T follicular helper cell (primary cell): ENCODE results near the gene TUBE1.

Source experiments
- DNase-seq: peaks from one replicate; pipeline ENCODE4 v3.0.0-alpha.2; 2020; ENCODE audit warnings: low read depth

Gene TUBE1

DNA sequence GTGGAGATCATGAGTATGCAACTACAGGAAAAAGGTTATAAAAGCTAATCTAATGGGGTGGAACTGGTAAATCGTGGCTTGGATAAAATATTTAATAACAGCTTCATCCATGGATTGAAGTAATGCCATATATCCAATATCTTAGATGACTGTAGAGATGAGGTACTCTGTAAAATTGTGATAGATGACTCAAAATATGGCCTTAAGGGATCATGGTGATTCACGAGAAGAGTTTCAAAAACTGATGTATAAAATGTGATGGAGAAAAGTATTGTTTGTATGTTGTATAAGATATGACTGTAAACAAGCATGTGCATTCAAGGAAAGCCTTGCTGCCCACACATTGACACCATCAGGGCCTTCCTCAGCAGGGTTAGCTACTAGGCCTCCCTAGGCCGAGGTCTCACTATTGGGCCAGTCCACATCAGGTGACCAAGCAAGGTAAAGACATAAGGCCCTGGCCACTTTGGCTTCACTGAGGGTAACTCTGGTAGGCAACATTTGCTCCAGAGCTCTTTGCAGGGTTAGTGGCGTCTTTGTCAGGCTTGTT lies 51.1 kb downstream of the TUBE1 start:
- DNase-seq, result no peak

DNA sequence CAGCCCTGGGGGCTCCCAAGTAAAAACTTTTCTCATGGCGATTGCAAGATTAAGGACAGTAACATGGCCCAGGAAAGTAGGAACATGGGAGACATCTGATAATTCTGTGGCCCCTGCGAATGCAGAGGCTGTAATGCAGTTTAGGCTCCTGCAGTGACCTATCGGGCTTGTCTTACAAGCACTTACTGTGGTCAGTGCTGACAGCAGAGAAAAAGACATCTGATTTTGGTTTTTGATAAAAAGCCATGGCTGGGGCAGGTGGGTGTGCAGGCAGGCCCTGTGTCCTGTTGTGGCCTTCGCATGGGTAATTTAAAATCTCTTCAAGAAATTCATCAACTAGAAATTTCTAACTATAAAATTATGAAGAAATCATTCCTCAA lies 52.7 kb downstream of the TUBE1 start:
- no peak for DNase-seq

DNA sequence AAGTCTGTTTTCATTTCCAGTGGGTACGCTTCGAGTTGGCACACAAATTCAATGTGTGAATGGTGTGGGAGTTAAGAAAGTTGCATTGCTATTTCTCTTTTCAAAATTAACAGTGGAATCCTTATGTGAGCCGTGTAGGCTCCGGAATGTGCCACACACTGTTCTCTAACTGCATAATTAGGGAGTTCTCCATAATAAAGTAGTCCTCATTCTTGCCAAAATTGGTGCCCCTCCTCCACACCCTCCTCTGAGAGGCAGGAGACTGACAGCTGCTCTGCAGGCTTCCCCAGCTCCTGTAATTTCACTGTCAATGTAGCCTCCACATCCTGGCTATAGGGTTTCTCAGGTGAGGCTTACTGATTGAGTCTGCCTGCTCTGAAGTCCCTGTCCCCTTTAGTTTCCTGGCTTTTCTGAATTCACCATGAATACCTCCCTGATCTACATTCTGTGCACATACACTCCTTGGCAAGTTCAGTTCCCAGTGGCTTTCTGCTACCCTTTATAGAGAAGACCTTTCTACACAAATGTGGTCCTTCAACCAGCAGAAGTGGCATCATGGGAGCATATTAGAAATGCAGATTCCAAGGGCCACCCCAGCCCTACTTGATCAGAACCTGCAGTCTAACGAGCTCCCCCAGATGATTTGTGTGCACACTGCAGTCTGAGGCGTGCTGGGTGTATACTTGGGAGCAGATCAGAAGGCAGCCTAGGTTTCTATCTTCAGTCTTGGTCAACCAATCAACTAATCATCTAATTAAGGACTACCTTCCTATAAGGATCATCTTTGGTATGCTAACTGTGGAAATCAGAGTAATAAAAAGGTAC lies 53.3 kb downstream of the TUBE1 start:
- DNase-seq, result no peak

DNA sequence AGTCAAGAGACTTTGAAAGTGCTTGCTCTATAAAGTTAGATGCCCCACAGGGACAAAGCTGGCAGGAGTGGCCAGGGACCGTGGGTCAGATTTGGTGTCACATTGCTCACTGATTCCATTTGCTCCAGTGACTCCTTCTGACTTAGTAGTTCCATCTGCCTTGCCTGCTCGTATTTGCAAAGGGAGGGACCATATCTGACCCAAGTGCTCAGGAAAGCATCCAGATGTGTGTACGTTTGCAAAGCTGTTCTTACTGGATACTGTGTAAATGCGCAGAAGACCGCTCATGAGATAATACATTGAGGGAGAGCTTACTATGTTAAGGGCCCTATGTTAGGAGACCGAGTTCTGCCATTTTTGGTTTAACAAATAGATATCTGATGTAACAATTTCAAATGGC lies 54.6 kb downstream of the TUBE1 start:
- DNase-seq, result no peak

DNA sequence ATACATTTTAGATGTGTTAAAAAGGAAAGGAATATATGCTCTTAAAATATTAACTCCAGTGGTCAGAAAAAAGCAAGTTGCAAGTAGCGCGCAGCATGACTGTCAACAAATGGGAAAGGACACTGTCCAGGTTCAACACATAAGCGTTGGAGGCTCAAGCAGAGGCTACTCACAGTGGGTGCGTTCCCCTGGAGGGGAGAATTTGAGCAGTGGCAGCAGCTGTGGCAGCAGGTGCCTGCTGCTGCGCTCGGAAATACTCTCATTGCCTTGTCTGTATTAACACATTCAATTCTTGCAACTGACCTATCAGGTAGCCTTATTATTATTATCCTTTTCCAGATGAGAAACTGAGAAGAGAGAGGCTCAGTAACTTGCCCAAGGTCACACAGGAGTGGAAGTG lies 55.3 kb downstream of the TUBE1 start:
- DNase-seq, result no peak

DNA sequence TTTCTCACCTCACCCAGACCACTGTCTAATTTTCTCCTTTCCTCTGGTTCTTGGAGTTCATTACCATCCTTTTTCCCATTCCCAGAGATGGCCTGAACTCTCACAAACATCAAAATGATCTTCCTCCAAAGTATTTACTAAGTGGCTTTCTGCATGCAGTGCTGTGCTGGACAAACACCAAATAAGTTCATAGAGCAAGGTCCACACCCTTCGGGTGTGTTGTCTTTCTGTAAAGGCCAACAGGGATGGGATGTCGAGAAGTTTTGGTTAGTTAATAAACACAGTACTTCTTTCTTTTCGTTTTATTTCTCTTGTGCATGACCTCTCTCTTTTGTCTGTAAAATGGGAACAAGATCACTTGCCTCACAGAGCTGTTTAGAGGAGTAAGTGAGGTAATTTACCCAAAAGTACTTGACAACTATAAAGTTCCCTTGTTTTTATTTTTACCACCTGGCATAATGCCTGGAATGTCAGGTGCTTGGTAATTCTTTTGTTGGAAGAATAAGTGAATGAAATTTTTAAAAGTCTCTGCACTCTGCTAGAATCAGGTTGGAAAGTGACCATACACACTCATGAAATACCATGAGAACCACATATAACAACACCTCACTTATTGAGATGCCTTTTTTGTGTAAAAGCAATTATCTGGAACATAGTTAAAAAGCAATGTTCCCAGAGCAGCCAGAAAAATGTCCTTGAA lies 56.2 kb downstream of the TUBE1 start:
- no peak for DNase-seq

DNA sequence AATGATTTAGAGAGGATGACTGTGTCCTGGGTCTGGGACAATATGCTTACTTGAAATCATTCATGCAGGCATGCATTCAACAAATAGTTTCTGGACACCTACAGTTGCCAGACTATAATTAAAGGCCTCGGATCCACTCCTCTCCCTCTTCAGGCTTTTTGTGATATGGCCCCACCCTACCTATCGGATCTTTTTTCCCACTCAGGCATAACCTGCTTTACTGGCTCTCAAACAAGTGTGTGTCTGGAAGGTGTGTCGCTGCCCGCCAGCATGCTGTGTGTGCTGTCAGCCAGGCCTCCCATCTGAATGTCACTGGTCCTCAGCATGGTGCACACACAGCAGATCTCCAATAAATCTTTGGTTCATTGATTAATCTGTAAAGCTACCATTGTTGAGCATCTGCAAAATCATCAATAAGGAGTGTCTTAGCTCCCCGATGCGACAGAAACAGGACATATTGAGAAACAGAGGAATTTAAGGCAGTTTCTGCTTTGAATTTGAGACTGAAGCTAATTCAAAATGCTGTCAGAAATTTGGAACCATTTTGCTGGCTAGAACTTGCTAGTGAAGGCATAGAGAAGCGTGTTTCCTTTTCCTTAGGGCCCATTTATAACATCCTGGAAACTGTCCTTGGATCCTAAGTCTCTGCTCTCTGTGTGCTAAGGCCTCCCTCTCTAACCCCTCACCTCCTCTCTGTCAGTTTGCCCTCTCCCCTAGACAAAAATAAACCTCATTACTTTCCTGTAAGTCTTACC lies 56.9 kb downstream of the TUBE1 start:
- no peak for DNase-seq

DNA sequence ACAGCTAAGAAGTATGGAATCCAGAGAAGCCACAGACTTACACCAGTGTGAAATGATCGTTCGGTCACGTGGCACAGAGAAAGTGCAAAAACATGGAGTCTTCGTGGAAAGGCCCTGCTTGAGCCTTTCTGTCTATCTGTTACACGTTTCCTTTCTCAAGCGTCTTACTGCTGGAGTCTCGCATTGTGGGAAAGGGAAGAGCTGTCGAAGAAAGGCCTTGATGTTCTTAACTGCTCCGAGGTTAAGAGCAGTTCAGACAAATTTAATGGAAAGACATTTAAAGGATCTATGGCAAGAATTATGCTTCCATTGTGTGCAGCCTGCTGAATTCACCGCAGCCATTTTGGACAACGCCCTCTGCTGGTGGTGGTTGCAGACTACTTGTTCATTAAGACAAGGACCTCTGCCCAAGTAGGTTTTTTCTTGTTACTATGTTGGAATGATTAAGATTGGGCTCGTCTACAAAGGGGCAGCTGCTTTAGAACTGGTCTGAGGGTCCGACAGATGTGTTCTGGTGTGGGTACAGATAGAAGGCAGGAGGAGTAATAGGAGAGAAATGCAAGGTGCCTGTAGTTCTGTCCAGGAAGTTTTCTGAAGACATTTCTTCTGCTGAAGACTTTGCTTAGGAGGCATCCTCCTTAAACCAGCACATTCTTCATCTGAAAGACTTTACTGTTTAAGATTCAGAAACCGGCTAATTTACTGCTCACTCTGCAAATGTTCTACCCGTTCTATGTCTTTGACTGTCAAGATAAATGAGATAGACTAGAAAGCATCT lies 58.0 kb downstream of the TUBE1 start:
- peak; percentile 40 for DNase-seq

DNA sequence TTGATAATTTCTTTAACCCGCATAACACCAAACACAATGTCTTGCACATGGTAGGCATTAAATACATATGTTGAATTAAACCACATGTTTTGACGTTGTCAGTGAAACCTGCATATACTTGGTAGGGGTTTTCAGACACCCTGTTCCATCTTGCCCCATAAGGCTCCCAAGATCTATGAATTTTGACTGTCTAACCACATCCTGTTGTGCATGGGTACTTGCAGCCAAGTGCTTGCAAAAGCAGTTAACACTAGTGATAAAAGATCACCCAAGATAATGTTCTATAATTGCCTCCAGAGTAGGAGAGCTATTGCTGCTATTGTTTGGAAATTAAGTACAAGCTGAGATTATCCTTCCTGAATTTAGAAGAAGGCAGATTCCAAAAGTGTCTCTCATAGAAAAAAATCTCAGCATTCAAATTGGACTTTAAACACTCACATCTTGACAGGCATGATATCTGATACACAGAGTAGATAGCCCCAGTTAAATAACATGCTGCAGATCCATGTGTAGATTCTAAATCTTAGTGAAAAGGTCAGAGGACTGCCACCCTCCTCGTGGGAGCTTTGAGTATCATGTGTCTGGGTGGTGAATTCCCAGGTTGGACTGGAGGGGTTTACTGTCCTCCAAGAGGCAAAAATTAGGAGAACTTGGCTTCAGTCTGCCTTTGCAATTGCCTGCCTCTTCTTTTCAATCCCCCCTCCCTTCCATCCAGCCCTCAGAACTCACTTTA lies 59.2 kb downstream of the TUBE1 start:
- DNase-seq, result peak; percentile 43

DNA sequence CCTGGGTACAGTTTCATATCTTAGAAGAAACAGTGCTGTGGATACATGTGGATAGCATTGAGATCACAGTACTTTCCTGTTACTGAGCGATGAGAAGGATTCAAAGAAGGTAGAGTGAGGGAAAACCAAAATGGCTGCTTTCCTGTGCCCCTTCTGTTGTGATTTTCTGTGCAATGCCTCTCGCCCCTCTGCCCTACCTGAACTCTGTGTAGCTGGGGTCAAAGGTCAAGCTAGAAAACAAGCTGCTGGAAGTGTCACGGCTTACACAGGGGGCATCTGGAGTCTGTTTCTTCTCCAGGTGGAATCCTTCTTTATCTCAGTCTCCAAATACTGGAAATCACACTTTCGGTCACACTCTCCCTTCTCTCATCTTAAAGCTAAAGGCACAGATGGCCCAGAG lies 60.3 kb downstream of the TUBE1 start:
- DNase-seq, result no peak

DNA sequence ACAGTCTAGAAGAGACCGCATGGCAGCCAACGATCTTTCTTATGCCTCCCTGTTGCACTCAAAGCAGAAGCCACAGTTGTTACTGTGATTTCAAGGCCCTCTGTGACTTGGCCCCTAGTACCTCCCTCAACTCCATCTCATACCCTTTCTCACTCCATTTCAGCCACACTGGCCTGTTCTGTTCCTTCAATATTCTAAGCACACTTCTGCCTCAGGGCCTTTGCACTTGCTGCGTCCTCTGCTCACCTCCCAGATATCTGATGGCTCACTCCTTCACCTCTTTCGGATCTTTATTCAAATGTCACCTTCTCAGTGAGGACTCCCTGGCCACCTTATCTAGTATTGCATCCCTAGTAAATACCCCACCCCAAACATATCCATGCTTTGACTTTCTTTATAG lies 62.8 kb downstream of the TUBE1 start:
- no peak for DNase-seq

DNA sequence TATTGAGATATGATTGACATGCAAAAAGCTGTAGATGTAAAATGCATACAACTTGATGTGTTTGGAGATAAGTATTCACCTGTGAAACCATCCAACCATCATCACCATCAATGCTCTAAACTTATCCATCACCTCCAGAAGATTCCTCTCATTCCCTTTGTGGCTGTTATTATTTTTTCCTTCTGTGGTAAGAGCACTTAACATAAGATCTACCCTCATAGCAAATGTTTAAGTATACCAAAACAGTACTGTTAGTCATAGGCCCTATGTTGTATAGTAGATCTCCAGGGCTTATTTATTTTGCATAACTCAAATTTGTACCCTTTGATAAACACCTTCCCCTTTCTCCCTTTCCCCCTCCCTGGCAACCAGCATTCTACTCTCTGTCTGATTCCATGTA lies 64.5 kb downstream of the TUBE1 start:
- DNase-seq, result no peak

DNA sequence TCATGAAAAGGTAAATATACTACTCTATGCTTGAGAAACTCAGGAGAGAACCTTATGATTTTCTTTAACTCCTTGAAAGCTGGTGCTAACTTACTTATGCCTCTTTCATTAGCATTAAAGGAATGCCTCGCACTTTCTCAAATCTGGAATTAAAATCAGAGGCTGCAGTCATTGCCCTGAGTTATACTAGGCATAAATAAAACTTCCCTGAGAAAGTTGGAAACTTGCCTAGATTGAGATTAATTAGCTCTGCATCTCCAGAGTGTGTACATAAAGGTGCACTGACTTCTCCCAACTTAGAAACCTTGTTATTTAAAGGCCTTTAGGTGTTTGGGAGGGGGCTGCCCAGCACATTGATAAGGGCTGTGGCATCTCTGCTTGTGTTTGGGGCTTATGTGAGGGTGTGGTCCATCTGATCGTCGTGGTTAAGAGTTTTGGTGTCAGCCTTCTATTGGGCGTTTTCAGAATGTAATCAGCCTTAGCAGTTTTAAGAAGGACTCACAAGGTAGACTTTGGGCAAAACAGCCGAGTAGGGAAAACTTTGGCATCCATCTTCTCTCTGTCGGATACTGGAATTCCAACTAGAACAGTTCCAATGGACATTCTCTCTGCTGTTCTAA lies 65.5 kb downstream of the TUBE1 start:
- DNase-seq, result no peak
